GM21390 (cell line): ENCODE data around the gene MYO3B.
A peak's percentile ranks its signal among the peaks of the same experiment; 100 is the strongest.

ENCODE experiments used
- ATAC-seq: cut with Tn5 transposase; IDR thresholded peaks from one replicate; pipeline ENCODE4 v1.9.1; 2021; ENCODE audit not compliant: unreplicated experiment

The MYO3B gene

GRCh38 chr2:170503563-170503962, 325.6 kb downstream of the MYO3B start:
- ATAC-seq: no peak

- ATAC-seq: no peak
These were observed 326.2 kb downstream of the MYO3B start for GRCh38 chr2:170503971-170504809.

- no peak for ATAC-seq
These were observed 326.8 kb downstream of the MYO3B start for GRCh38 chr2:170504810-170505145.

GRCh38 chr2:170505631-170506275, 327.8 kb downstream of the MYO3B start:
- no peak for ATAC-seq

GRCh38 chr2:170509452-170510193, 331.7 kb downstream of the MYO3B start:
- ATAC-seq: no peak

- ATAC-seq: no peak
These were observed 334.3 kb downstream of the MYO3B start for GRCh38 chr2:170512266-170512665.

GRCh38 chr2:170514140-170514539, 336.2 kb downstream of the MYO3B start:
- ATAC-seq: no peak

GRCh38 chr2:170517538-170517937, 339.6 kb downstream of the MYO3B start:
- ATAC-seq: no peak

GRCh38 chr2:170518911-170519310, 341.0 kb downstream of the MYO3B start:
- no peak for ATAC-seq

- ATAC-seq: no peak
These were observed 343.4 kb downstream of the MYO3B start for GRCh38 chr2:170521299-170521698.

- no peak for ATAC-seq
These were observed 345.6 kb downstream of the MYO3B start for GRCh38 chr2:170523506-170523905.

- peak; percentile 74 for ATAC-seq
These were observed 347.1 kb downstream of the MYO3B start for GRCh38 chr2:170524828-170525565.

GRCh38 chr2:170525566-170525900, 347.6 kb downstream of the MYO3B start:
- ATAC-seq: no peak

- no peak for ATAC-seq
These were observed 352.4 kb downstream of the MYO3B start for GRCh38 chr2:170530284-170530745.

GRCh38 chr2:170530803-170531564, 353.0 kb downstream of the MYO3B start:
- ATAC-seq: no peak

- no peak for ATAC-seq
These were observed 353.9 kb downstream of the MYO3B start for GRCh38 chr2:170531876-170532275.

- no peak for ATAC-seq
These were observed 355.2 kb downstream of the MYO3B start for GRCh38 chr2:170533156-170533555.

- no peak for ATAC-seq
These were observed 357.6 kb downstream of the MYO3B start for GRCh38 chr2:170535552-170535951.

- no peak for ATAC-seq
These were observed 366.9 kb downstream of the MYO3B start for GRCh38 chr2:170544817-170545216.

GRCh38 chr2:170548304-170548703, 370.4 kb downstream of the MYO3B start:
- ATAC-seq: no peak
